Keratinocyte (primary cell): Measurements from ENCODE around the gene WNT7B.

Source experiments
- EZH2 ChIP-seq: IDR thresholded peaks from one replicate; pipeline ENCODE4 v1.6.1; 2012; ENCODE audit warnings: inconsistent platforms, mild to moderate bottlenecking, low read length, moderate library complexity
- TF ChIP-seq, protein P1 (sequence below), 3 experiments: IDR thresholded peaks in 1 of 3; conservative IDR thresholded peaks in 1 of 3; optimal IDR thresholded peaks in 1 of 3; 2 replicates in 2 of 3; 3 replicates in 1 of 3; pipeline versions ENCODE3 to v1.5.1; 2011; ENCODE audit warnings: low read length in 3 of 3, mild to moderate bottlenecking in 3 of 3, moderate library complexity in 2 of 3, control low read depth in 1 of 3, inconsistent platforms in 1 of 3; ENCODE audit not compliant: insufficient read depth in 2 of 3; ENCODE audit errors: extremely low read depth in 1 of 3

DNA sequence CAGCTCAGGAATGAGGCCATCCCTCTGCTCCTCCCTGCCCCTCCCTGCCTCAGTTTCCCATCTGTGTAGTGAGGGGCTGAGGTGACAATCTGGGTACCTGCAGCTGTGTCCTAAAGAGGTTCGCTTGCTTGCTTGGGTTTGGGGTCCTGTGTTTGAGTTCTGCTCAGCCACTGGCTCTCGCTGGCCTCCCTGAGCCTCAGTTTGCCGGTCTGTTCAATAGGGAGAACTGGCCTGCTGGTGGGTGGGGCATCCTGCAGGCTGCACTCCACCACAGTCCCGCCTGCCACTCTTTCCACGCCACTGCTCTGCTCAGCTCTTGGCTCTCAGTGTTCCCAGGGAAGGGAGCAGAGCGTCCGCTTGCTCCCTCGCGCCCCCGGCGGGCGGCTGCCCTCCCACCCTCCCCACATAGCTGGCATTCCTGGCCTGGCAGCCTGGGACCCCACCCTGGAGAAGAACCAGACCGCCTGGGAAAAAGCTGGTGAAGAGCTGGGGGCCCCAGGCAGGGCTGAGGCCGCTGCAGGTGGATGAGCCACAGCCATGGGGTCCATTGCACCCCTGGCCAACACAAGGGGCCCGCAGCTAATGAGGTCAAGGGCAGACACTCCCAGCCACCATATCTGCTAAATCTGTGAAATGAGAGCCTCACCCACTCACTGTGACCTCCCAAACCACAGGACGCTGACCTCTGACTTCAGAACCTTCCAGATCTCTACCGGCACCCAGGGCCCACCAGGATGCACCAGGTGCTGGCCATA, 15.1 kb downstream of the WNT7B start:
- TF ChIP-seq, protein P1, sequence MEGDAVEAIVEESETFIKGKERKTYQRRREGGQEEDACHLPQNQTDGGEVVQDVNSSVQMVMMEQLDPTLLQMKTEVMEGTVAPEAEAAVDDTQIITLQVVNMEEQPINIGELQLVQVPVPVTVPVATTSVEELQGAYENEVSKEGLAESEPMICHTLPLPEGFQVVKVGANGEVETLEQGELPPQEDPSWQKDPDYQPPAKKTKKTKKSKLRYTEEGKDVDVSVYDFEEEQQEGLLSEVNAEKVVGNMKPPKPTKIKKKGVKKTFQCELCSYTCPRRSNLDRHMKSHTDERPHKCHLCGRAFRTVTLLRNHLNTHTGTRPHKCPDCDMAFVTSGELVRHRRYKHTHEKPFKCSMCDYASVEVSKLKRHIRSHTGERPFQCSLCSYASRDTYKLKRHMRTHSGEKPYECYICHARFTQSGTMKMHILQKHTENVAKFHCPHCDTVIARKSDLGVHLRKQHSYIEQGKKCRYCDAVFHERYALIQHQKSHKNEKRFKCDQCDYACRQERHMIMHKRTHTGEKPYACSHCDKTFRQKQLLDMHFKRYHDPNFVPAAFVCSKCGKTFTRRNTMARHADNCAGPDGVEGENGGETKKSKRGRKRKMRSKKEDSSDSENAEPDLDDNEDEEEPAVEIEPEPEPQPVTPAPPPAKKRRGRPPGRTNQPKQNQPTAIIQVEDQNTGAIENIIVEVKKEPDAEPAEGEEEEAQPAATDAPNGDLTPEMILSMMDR (optimal IDR thresholded peaks at IDR 0.05 in 1 of 3, IDR thresholded peaks at IDR 0.05 in 1 of 3, conservative IDR thresholded peaks at IDR 0.05 in 1 of 3; ENCODE audit: extremely low read depth in 1 of 3, insufficient read depth in 2 of 3, low read length in 3 of 3) = no peak
- no peak for TF ChIP-seq EZH2
